ENCODE measurements around the gene CPT1B.
"Not testable (repeated sequence)": the region's sequence is repeated elsewhere in the genome, so short reads cannot be mapped to it uniquely, and the experiment has no call there.

The CPT1B gene

DNA sequence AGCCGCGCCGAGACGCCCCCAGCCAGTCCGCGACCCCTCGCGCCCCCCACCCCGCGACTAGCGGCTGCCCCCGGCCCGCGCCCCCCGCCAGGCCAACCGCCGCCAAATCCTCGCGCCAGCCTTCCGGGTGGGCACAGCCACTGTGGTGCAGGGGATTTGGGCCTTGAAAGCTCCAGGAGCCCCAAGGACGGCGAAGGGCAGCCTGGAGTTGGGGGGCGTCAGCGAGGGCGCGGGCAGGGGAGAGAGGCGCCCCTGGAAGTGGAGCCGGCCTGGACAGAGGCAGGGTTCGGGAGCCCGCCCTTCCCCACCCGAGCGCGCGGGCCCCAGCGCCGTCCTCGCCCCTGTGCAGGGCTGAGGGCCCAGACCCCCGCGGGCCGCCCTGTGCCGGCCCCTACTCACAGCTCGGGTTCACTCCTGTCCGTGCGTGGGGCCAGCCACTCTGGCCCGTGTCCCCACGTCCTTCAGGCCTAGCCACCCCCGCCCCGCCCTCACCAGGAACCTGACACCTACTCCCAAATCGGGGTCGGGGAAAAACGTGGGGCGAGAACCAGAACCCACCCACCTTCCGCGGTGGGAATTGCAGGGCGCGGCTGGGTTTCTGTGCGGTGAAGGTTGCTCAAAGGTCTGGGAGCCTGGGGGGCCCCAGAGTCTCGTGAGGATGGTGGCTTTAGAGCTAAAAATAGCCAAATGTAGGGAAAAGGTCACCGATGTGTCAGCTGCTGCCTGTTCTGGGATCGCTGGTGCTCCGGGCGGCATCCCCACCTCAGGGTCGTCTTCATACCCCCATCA, at the start of gene CPT1B:
TSS of gene CPT1B (minus strand) at position 441 of the 789 bp plus-strand sequence. CDS start 512 bp downstream, outside the sequence.
- DNase-seq, result no peak

GRCh38 chr22:50626850-50627641, 48.8 kb upstream of the CPT1B start:
- no peak for DNase-seq

DNA sequence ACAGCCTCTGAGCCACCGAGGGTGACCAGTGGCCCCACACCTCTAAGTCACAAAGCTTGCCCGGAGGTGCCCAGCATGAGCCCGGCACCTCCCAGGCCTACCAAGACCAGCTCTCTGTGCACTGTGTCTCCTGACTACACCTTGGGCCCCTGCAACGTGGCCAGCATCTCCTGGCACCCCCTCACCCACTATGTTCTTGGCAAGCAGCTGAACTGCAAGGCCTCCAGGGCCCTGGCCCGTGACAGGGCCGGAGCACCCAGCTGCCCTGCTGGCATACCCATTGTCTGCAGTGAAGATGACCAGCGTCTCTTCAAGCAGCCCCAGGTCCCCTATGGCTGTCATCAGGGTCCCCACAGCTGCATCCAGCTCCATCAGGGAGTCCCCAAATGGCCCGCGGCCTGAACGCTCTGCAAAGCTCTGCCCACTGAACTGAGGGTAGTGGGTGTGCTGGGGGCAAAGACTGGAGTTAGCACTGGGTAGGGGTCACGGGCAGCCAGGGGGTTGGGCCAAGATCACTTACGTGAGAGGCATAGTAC, 48.2 kb upstream of the CPT1B start:
- DNase-seq, result no peak

DNA sequence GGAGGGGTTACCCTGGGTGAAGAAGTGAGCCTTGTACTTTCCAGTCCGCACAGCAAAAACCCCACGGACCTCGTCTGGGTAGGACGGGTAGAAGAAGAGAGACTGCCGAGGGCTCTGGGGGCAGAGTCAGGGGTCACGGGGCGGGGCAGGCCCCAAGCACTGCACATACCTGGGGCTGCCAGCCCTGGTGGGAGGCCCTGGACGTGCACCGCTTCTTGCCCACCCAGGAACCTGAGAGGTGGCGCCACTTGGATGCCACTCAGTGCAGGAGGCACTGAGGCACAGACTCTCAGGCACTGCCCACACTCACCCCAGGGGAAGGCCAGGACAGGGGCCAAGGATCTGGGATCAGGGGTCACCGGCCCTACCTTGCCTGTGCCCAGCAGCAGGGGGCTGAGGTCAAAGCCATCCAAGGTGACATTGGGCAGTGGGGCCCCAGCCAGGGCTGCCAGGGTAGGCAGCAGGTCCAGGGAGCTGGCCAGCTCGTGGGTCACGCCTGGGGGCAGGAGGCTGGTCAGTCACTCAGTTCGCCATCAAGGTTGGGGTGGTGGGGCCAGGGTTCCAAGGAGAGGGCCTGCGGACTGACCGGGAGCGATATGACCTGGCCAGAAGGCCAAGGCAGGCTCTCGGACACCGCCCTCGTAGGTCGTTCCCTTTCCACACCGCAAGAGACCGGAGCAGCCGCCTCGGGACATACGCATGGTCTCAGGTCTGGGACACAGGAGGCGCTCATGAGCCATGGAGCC, 47.5 kb upstream of the CPT1B start:
- DNase-seq, result no peak

DNA sequence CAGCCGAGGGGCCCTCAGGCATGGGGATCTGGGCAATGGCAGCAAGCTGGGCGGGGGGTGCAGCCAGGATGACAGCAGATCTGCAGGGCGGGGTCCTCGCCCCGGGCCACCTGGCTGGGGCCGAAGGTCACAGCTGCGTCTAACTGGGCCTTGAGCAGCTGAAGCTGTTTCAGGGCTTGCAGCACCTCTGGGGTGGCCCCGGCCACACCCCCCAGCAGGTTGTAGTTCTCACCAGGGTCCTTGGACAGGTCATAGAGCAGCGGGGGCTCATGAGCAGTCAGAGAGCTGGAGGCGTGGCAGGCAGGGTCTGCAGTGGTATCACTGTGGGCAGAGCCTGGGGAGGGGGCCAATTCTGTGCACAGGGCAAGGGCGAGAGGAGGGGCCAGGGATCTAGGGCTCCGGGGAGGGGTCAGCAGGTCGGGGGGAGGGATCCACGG, 46.9 kb upstream of the CPT1B start:
- no peak for DNase-seq

- DNase-seq, result no peak
Observed at GRCh38 chr22:50624347-50625130, 46.3 kb upstream of the CPT1B start.

GRCh38 chr22:50622723-50623327, 44.6 kb upstream of the CPT1B start:
- DNase-seq, result peak; percentile 79

DNA sequence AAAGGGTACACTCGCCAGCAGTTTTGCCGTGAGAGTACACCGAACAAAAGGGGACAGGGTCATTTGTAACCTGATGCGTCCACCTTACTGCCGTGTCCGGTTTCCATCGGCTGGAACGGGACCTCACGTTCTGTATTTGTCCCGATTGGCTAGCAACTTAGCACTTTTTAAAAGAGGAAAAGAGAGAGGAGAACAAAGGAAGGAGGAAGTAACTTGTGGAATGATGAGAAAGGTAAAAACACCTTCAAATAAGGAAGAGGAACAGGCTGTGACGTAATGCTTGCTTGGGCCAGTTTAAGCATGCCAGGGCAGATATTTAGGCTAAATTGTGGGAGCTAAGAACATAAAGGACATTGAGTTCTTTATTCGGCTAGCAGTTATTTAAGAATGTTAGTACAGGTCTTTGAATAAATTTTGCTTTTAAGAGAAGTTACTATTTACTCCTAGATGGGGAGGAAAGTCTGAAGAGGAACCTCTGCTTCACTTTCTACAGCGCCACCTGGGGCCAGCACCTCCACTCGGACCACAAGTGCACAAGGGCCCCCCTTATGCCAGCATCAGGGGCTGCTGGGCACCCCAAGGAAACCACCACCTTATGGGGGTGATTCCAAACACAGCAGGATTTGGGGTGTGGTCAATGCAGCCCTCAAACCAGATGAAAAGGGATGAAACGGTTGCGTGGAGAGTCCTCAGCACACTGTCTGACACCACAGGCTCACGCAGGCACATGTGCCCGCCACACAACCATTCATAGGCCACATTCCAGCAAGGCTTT, 43.9 kb upstream of the CPT1B start:
- DNase-seq, result peak; percentile 38

DNA sequence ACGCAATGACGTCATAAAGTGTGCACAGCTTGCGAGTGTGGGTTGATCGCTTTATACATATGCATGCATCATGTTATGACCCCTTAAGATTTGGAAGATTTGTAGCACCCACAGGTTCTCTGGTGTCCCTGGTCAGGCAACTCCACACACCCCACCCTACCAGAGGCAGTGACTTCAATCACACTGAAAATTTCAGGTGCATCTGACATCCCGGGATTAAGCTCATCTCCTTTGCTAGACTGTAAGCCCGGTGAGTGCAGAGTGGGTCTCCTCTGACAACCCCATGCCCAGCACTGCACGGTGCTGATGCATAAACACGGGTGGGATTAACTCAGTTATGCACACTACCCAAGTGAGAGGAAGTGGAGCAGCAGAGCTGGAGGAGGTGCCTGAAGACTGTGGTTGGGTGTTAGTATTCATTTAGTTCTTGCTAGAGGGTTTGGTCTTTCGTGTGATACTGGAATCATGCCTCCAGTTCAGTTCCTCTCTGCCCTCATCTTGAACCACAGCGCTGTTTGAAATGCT, 43.2 kb upstream of the CPT1B start:
- DNase-seq, result peak; percentile 54

DNA sequence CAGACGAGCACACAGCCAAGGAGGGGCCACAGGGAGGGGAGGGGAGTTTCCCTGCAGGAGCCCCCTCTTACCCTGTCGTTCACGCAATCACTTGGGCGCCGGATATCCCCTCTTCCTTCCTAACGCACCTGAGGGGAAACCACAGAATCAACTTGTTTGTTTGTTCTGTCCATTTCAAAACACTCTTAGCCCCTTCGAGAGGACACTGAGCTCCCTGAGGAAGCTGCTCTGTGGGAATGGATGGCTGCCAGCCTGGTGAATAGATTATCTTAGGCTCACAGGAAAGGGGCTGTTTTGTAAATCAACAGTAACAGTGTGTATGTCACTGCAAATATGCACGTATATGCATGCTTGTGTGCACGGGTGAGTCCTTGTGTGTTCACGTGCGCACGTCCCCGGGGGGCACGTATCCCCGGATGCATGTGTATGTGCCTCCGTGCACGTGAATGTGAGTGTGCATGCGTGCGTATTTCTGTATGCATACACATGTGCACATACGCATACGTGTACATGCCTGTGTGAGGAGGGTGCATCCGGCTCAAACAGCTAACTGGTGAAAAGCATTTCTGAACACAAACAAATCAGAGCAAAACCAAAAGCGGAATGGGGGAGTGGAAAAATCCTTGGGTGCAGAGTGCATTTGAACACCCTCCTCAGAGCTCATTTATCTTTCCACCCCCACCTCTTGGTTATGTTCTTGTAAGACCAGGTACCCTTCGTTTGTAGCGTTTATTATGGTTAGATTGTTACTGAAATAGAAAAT, 42.5 kb upstream of the CPT1B start:
- DNase-seq, result peak; percentile 68

DNA sequence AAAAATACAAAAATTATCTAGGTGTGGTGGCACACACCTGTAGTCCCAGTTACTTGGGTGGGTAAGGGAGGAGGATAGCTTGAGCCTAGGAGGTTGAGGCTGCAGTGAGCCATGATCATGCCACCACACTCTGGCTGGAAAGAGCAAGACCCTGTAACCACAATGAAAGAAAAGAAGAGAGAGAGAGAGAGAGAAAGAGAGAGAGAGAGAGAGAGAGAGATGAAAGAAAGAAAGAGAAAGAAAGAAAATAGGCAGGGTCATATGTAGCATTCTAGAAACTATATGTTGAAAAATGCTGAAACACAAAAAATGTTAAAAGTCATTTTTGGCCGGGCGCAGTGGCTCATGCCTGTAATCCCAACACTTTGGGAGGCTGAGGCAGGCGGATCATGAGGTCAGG, 36.1 kb upstream of the CPT1B start:
- not testable (repeated sequence) for DNase-seq

GRCh38 chr22:50613291-50613981, 35.2 kb upstream of the CPT1B start:
- DNase-seq, result peak; percentile 26

GRCh38 chr22:50612528-50613221, 34.4 kb upstream of the CPT1B start:
- DNase-seq, result peak; percentile 32

DNA sequence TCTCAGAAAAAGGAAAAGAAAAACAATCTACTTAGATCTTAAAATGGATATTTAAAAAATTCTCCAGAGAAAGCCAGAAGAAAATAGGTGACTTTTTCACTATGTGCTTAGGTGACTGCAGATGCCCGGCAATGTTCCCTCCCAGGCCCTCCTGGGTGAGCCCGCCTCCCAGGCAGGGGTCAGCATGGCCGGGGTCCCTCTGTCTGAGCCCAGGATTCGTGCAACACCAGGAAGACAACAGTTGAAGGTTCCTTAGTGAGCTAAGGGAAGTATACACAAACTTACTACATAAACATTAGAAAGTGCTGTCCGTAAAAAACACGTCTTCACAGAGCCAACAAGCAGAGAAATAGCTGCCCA, 33.9 kb upstream of the CPT1B start:
- no peak for DNase-seq

DNA sequence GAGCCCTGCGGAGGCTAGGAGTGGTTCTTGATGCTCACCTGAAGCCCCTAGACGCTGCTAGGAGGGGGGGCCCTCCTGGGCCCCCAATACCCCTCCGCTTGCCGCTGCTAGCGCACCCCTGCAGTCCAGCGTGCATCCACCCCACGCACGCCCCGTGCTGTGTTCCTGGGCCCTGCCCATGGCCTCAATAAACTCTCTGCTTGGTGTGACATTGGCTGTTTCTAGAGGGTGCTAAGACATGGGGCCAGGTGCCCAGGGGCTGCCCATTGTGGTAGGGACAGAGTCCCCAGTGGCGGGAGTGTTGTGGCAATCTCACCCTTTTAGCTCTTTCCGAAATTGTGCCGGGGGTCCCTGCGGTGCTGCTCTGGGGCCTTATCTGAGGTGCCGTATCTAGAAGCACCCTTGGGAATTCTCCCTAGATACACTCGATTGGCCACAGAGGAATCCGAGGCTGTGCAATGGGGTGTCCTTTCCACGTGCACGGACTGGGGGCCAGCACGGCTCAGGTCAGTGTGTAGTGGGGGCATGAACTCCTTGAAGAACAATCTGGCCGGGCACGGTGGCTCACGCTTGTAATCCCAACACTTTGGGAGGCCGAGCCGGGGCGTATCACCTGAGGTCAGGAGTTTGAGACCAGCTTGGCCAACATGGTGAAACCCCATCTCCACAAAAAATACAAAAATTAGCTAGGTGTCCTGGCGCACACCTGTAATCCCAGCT, 33.3 kb upstream of the CPT1B start:
- no peak for DNase-seq

GRCh38 chr22:50610581-50610980, 32.4 kb upstream of the CPT1B start:
- no peak for DNase-seq

GRCh38 chr22:50610041-50610451, 31.8 kb upstream of the CPT1B start:
- DNase-seq, result no peak

GRCh38 chr22:50609599-50609998, 31.4 kb upstream of the CPT1B start:
- DNase-seq, result no peak

Measured in RPMI8226 (cell line).